Heart right ventricle (tissue), 16 donors: ENCODE data around the gene ATP1A4. TPM values are rescaled to one million over a fixed set of nuclear protein-coding genes. Genes with fewer than 3 reads are reported as not detected.

ENCODE experiments used
- ATAC-seq, 8 donors: fragments of 200-7000 bp; cut with Tn5 transposase; one replicate each; pipeline ENCODE4 v1.9.1; 2020; ENCODE audit warnings: mild to moderate bottlenecking in 8 of 8, moderate library complexity in 8 of 8, moderate number of reproducible peaks in 1 of 8
- DNase-seq, 2 donors: peaks; one replicate each; pipeline ENCODE4 v3.0.0-alpha.2; 2020
- H3K27ac ChIP-seq, 10 donors: fragments of 200-600 bp; sonication (generic) in 2 of 10; one replicate each; pipeline versions ENCODE4 v1.5.0 to v1.8.0; 2020 to 2022; ENCODE audit warnings: mild to moderate bottlenecking in 3 of 10
- H3K27me3 ChIP-seq, 7 donors: fragments of 200-600 bp; one replicate each; pipeline ENCODE4 v1.8.0; 2021 to 2022; ENCODE audit warnings: mild to moderate bottlenecking in 2 of 7
- H3K36me3 ChIP-seq, 9 donors: fragments of 200-600 bp; sonication (generic) in 1 of 9; one replicate each; pipeline versions ENCODE4 v1.5.0 to v1.8.0; 2020 to 2022; ENCODE audit warnings: mild to moderate bottlenecking in 2 of 9
- H3K4me1 ChIP-seq, 9 donors: fragments of 200-600 bp; sonication (generic) in 1 of 9; one replicate each; pipeline versions ENCODE4 v1.5.0 to v1.8.0; 2020 to 2022; ENCODE audit warnings: mild to moderate bottlenecking in 4 of 9
- H3K4me3 ChIP-seq, 10 donors: fragments of 200-600 bp; sonication (generic) in 2 of 10; one replicate each; pipeline versions ENCODE4 v1.5.0 to v1.8.0; 2020 to 2022; ENCODE audit warnings: mild to moderate bottlenecking in 7 of 10, moderate library complexity in 2 of 10
- H3K9me3 ChIP-seq, 11 donors: fragments of 200-600 bp in 10 of 11; sonication (generic) in 2 of 11; one replicate each; pipeline versions ENCODE4 v1.5.0 to v1.8.0; 2013 to 2022; ENCODE audit warnings: mild to moderate bottlenecking in 2 of 11, control low read depth in 1 of 11, moderate library complexity in 1 of 11
- WGBS, 2 donors: extraction: QIAGEN DNeasy Blood & Tissue Kit; methylation state at CpG; one replicate each; pipeline ENCODE4 v1.1.7; 2013; ENCODE audit warnings: inconsistent platforms in 1 of 2; 5-methylcytosine and 5-hydroxymethylcytosine counted together
- intact Hi-C, 10 donors: fragments of 100-400 bp; cut with DNase I; formaldehyde crosslinking; loops; one replicate each; pipeline versions ENCODE4 v1.11.1 to v1.14.2; 2022
- polyA plus RNA-seq, 2 donors: library from polyadenylated mRNA; stranded (reverse); fragments of 200-250 nt; gene quantifications; one replicate each; pipeline ENCODE4 v1.2.3, GENCODE V29; 2013
- total RNA-seq, 10 donors: library from RNA; stranded (reverse); fragmentation: NEBNext Ultra II Directional in 3 of 10; extraction: Animal tissue kit (Norgen Biotek cat#: 25700) in 3 of 10; gene quantifications; one replicate each; pipeline versions ENCODE4 v1.2.1 to v1.2.4, GENCODE V29; 2021 to 2023
- TF ChIP-seq, protein P1 (sequence below), 9 donors: fragments of 200-600 bp; sonication (generic) in 2 of 9; IDR thresholded peaks; one replicate each; pipeline versions ENCODE4 v1.5.0 to v1.8.0; 2021 to 2022; ENCODE audit warnings: antibody characterized with exemption in 9 of 9, mild to moderate bottlenecking in 5 of 9, moderate library complexity in 1 of 9
- donor health status: Arrhythmogenic right ventricular cardiomyopathy.
- donor health status: ischemic (EF 13 %, LVEDD 7.1; RV severe dilation, severe dysfunction).
- donor health status: healthy with polysubstance abuse.
- donor health status: DM: no; HTN: yes; CAD: no.
- donor health status: DM: no; HTN: no; CAD: no.
- donor health status: ischemic (EF 25% LVEDD 6.9; RV normal size, moderate dysfunction).
- donor health status: ischemic (EF 25% LVEDD 5.7; RV mildly dilated, moderate dysfunction).
- donor health status: healthy.
- donor health status: DM: yes; HTN: yes; CAD: no.
- donor health status: Ischemic cardiomyopathy.
- donor health status: ischemic (EF 35%, LVEDD 5.7; RV mildly dilated, moderate dysfunction).
- donor health status: nonischemic (EF 11% LVEDD 7.7; RV severe dilation, severe dysfunction).
- donor health status: DM: yes; HTN: yes; CAD: no.
- donor health status: PGD.
- donor health status: ischemic (EF 29% LVEDD 5.4; RV normal size, mild dysfunction).
- donor health status: nonischemic (EF 23%, LVEDD 6.1; RV moderate dilation, normal function).

Gene ATP1A4
- total and polyA plus RNA-seq, 12 donors = 0.04 to 1.5 (median 0.29) TPM; not detected in 5

GRCh38 chr1:160167580-160167979 is 16.2 kb downstream of the ATP1A4 start:
- ATAC-seq (no peak), DNase-seq (no peak)
- no peaks in the 10 kb centered on the region for H3K36me3 ChIP-seq
- TF ChIP-seq, protein P1, sequence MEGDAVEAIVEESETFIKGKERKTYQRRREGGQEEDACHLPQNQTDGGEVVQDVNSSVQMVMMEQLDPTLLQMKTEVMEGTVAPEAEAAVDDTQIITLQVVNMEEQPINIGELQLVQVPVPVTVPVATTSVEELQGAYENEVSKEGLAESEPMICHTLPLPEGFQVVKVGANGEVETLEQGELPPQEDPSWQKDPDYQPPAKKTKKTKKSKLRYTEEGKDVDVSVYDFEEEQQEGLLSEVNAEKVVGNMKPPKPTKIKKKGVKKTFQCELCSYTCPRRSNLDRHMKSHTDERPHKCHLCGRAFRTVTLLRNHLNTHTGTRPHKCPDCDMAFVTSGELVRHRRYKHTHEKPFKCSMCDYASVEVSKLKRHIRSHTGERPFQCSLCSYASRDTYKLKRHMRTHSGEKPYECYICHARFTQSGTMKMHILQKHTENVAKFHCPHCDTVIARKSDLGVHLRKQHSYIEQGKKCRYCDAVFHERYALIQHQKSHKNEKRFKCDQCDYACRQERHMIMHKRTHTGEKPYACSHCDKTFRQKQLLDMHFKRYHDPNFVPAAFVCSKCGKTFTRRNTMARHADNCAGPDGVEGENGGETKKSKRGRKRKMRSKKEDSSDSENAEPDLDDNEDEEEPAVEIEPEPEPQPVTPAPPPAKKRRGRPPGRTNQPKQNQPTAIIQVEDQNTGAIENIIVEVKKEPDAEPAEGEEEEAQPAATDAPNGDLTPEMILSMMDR (IDR thresholded peaks at IDR 0.05) = no peak
- 94 to 95% methylated on average over 6 of the region's 6 CpGs for WGBS, 2 donors
- H3K27me3 ChIP-seq = peaks cover 0 to 12% (median 0%) of the 10 kb centered on the region in 7 donors
- intact Hi-C loops = no loop called here
- H3K4me1 ChIP-seq = peaks cover 0 to 7% (median 0%) of the 10 kb centered on the region in 9 donors
- no peaks in the 10 kb centered on the region for H3K9me3 ChIP-seq
- H3K4me3 ChIP-seq = no peak overlapping the region
- H3K27ac ChIP-seq = no peak overlapping the region

- Histone ChIP-seq H3K27ac (no peak overlapping the region), H3K27me3 (peaks cover 0 to 12% (median 0%) of the 10 kb centered on the region in 7 donors), H3K4me3 (no peak overlapping the region), H3K9me3 (no peaks in the 10 kb centered on the region), H3K36me3 (no peaks in the 10 kb centered on the region), H3K4me1 (peaks cover 0 to 7% (median 0%) of the 10 kb centered on the region in 9 donors)
- 46 to 61% methylated on average over 5 of the region's 5 CpGs for WGBS, 2 donors
- no peak for DNase-seq
- intact Hi-C loops = loop anchor here in 1 of 10 donors (2.0 kb wide), 1 partner anchor 19 kb away; no protein-coding TSS in a partner anchor
- ATAC-seq = no peak
- TF ChIP-seq, protein P1 (IDR thresholded peaks at IDR 0.05) = no peak
Observed at GRCh38 chr1:160168016-160168415, 16.6 kb downstream of the ATP1A4 start.

- Histone ChIP-seq H3K4me3 (no peak overlapping the region), H3K27me3 (peaks cover 0 to 12% (median 0%) of the 10 kb centered on the region in 7 donors), H3K27ac (no peak overlapping the region), H3K4me1 (peaks cover 0 to 7% (median 0%) of the 10 kb centered on the region in 9 donors), H3K9me3 (no peaks in the 10 kb centered on the region), H3K36me3 (no peaks in the 10 kb centered on the region)
- intact Hi-C loops = loop anchor here in 1 of 10 donors (2.0 kb wide), 1 partner anchor 20 kb away; no protein-coding TSS in a partner anchor
- ATAC-seq = no peak
- TF ChIP-seq, protein P1 (IDR thresholded peaks at IDR 0.05) = no peak
- DNase-seq = no peak
- 81 to 84% methylated on average over 13 of the region's 13 CpGs for WGBS, 2 donors
Observed at GRCh38 chr1:160168609-160169369, 17.4 kb downstream of the ATP1A4 start.

- DNase-seq = no peak
- H3K27me3 ChIP-seq = peaks cover 0 to 12% (median 0%) of the 10 kb centered on the region in 7 donors
- H3K9me3 ChIP-seq = no peaks in the 10 kb centered on the region
- H3K27ac ChIP-seq = no peak overlapping the region
- intact Hi-C loops = loop anchor here in 3 of 10 donors (2.0 to 5.0 kb wide), 3 partner anchors 21 to 68 kb away; no protein-coding TSS in a partner anchor
- H3K36me3 ChIP-seq = no peaks in the 10 kb centered on the region
- no peak for ATAC-seq
- H3K4me3 ChIP-seq = no peak overlapping the region
- peaks cover 0 to 7% (median 0%) of the 10 kb centered on the region in 9 donors for H3K4me1 ChIP-seq
- WGBS, 2 donors = 59 to 64% methylated on average over 15 of the region's 15 CpGs
- TF ChIP-seq, protein P1 (IDR thresholded peaks at IDR 0.05) = no peak
Observed at GRCh38 chr1:160169553-160170399, 18.4 kb downstream of the ATP1A4 start.
